LNCaP clone FGC (cell line): Measurements from ENCODE around the gene RNASE3.
"Not testable (repeated sequence)": the region's sequence is repeated elsewhere in the genome, so short reads cannot be mapped to it uniquely, and the experiment has no call there.

ENCODE experiments used
- DNase-seq: peaks from one replicate; pipeline ENCODE4 v3.0.0-alpha.2; 2011; ENCODE audit warnings: low read depth
- H3K4me3 ChIP-seq: 2 replicates; pipeline ENCODE4 v1.5.1; 2011; ENCODE audit warnings: mild to moderate bottlenecking, low read depth, low read length, control low read depth
- TF ChIP-seq, protein P1 (sequence below): IDR thresholded peaks from 2 replicates; pipeline ENCODE4 v1.5.1; 2012; ENCODE audit warnings: mild to moderate bottlenecking; ENCODE audit not compliant: control insufficient read depth, insufficient read depth; ENCODE audit errors: extremely low read depth

Gene RNASE3

DNA sequence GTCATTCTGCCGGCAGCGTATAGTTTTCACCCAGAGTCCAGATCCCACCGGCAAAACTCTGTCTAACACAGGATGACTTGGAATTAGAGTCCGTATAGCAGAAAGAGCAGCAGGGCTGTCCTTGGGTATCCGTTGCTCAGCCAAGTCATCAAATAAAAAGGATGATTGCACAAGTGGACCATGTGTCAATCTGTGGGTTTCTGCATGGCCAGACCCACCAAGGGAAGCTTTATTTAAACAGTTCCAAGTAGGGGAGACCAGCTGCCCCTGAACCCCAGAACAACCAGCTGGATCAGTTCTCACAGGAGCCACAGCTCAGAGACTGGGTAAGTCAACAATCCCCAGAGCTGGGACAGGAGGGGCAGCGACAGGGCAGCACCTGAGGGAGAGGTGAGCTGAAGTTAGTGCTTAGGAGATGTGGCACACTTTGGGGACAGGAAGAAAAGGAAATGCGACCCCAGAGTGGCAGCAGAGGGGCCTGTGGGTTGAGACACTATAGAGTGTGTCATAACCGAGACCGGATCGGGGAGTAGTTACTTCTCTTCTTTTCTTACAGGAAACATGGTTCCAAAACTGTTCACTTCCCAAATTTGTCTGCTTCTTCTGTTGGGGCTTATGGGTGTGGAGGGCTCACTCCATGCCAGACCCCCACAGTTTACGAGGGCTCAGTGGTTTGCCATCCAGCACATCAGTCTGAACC is at the start of gene RNASE3:
TSS of gene RNASE3 (plus strand) at position 260 of the 700 bp plus-strand sequence. CDS start at position 562, 302 bp downstream.
- DNase-seq, H3K4me3 ChIP-seq: not testable (repeated sequence)

DNA sequence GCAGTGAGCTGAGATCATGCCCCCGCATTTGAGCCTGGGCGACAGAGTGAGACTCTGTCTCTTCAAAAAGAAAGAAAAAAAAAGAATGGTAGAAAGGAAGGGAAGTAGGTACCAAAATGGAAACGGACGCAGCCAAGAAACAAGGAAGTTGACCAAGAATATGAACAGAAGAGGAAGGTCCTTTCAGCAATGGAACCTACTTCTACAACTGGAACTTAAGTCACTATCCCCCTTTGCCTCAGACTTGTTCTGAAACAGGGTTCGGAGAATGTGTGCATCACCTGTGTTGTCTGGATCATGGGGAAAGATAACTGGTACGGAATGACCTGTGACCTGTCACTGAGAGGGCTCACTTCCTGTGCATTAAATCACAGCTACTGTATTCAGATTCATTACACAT is 44.6 kb upstream of the RNASE3 start:
- DNase-seq, result no peak
- no peak overlapping the region for H3K4me3 ChIP-seq
- TF ChIP-seq, protein P1, sequence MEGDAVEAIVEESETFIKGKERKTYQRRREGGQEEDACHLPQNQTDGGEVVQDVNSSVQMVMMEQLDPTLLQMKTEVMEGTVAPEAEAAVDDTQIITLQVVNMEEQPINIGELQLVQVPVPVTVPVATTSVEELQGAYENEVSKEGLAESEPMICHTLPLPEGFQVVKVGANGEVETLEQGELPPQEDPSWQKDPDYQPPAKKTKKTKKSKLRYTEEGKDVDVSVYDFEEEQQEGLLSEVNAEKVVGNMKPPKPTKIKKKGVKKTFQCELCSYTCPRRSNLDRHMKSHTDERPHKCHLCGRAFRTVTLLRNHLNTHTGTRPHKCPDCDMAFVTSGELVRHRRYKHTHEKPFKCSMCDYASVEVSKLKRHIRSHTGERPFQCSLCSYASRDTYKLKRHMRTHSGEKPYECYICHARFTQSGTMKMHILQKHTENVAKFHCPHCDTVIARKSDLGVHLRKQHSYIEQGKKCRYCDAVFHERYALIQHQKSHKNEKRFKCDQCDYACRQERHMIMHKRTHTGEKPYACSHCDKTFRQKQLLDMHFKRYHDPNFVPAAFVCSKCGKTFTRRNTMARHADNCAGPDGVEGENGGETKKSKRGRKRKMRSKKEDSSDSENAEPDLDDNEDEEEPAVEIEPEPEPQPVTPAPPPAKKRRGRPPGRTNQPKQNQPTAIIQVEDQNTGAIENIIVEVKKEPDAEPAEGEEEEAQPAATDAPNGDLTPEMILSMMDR, result no peak

DNA sequence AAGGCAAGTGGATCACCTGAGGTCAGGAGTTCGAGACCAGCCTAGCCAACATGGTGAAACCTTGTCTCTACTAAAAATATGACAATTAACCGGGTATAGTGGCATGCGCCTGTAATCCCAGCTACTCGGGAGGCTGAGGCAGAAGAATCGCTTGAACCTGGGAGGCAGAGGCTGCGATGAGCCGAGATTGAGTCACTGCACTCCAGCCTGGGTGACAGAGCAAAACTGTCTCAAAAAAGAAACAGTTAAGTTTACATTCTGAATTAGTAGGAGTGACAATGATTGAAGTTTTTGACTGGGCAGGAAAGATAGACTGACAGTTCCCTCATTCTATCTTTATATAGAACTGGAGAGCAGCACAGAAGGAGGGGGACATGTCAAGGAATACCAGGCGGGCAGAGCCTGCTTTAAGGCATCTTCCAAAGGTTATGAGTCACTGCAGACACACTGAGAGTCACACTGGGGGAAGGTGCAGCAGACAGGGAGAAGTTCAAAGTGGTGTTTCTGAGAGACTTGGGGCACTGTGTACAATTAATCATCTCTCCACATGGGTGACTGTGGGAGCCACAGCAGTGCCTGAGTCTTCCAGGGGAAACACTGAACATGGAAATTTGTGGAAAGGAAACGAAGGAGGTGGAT is 42.8 kb upstream of the RNASE3 start:
- no peak for DNase-seq
- TF ChIP-seq, protein P1, result no peak

DNA sequence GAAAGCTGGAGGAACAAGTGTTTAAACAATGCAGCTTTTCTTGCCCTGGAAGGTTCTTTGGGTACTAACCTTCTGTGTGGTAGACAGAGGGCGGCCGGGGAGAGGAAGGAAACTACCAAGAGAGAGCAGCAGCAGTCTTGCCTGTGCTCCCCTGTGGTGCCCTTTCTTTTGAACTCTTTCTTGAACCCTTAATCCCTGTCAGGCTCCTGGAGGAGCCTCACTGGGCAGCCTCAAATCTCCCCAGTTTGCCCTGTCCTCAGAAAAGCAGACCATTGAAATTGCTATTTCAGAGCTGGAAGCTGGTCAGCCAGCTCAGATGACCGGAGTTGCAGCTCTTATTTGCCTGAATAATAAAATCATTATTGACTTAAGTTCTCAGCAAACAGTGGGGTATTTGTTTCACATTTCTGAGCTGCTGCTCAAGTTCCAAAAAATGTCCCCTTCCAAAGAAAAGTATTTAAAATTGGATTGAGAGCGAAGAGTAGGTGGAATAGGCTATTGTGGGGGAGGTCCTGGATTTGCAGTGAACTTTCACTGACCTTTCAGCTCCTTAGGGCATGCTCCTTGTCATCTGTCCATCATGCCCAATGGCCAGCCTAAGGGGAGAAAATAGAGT is 42.1 kb upstream of the RNASE3 start:
- TF ChIP-seq, protein P1, result no peak
- H3K4me3 ChIP-seq, result no peak overlapping the region
- DNase-seq, result no peak

More for the DNA sequence above, 42.8 kb upstream of the RNASE3 start:
- no peak overlapping the region for H3K4me3 ChIP-seq

DNA sequence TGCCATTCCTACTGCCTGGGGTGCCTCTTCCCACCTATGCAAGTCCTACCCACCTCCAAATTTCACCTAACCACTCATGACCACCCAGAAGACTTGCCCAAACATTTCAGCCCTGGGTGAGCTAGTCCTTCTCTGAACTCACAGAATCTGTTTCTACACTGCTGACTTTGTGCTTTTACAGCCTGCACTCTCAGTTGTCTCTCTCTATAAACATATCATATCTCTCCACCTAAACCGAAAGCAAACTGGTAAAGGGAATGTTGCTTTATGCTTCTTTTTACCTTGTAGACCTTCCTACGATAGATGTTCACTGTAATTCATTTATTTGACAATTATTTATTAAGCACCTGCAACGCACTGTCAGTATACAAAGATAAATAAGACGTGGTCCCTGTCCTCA is 38.1 kb upstream of the RNASE3 start:
- TF ChIP-seq, protein P1, result no peak
- DNase-seq, result no peak
- H3K4me3 ChIP-seq, result no peak overlapping the region

DNA sequence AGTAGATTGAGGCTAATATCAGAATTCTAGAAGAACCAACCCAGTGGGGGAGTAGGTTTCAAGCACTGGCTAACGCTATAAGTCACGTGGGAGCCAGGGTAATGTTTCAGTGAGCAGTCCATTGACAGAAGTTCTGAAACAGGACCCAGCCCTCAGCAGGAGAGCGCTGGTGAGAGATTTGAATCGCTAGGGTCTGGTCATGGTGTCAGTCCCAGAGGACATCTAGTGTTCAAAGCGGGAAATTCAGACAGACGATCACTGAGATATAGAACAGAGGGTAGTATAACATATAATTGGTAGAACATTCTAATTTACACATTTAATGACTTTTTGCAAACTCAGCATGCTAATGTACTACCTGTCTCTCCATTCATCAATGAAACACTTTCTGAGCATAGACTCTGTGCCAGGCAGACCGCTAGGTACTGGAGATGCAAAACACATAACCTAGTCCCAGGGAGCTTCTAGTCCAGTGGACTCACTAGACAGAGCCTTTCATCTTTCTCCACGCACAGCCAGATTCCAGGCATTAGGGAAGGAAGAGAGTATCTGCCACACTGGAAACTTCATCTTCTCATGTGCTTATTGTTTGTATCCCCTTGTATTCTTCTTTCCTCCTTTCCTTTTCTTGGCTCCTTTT is 35.4 kb upstream of the RNASE3 start:
- TF ChIP-seq, protein P1, result peak; percentile 82
- peak; percentile 71 for DNase-seq
- no peak overlapping the region for H3K4me3 ChIP-seq

DNA sequence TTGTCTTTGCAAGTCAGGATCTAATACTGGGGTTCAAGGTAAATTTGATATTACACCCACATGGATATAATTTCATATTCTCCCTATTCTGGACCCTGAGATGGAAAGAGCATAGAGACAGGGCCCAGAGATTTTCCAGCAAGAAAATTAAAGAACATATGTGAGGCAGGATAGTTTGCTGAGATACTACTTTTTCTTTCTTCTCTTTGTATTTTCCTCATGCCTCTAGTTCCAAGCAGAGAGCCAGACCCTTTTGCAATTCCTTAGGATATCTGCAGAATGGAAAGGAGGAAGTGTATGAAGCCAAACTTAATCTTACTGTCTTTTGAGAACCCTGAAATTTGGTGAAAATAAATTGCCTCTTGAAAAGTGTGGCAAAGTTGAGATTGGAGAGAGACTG is 34.0 kb upstream of the RNASE3 start:
- TF ChIP-seq, protein P1, result no peak
- H3K4me3 ChIP-seq, result no peak overlapping the region
- no peak for DNase-seq
